MM.1S (cell line): ENCODE data around the gene POC1A.

Experiments used
- DNase-seq: peaks from one replicate; pipeline ENCODE4 v3.0.0-alpha.2; 2015
- H2AFZ ChIP-seq: fragments of 300-600 bp; sonication (generic); 2 replicates; pipeline ENCODE4 v1.6.0; 2016; ENCODE audit warnings: antibody characterized with exemption, low read length
- H3F3A ChIP-seq: fragments of 300-600 bp; sonication (generic); 2 replicates; pipeline ENCODE4 v1.6.1; 2016; ENCODE audit warnings: mild to moderate bottlenecking, antibody characterized with exemption, low read length, moderate library complexity, mixed read lengths; ENCODE audit not compliant: insufficient read depth
- H3K27ac ChIP-seq: fragments of 300-600 bp; sonication (generic); 2 replicates; pipeline ENCODE4 v1.5.1; 2016; ENCODE audit warnings: mild to moderate bottlenecking, low read length
- H3K27me3 ChIP-seq: fragments of 300-600 bp; sonication (generic); replicated peaks from 2 replicates; pipeline ENCODE4 v1.6.0; 2016; ENCODE audit warnings: low read length; ENCODE audit not compliant: insufficient read depth
- H3K36me3 ChIP-seq: fragments of 300-600 bp; sonication (generic); replicated peaks from 2 replicates; pipeline ENCODE4 v1.6.1; 2016; ENCODE audit warnings: mild to moderate bottlenecking, low read length, mixed read lengths; ENCODE audit not compliant: insufficient read depth
- H3K4me1 ChIP-seq: fragments of 300-600 bp; sonication (generic); 2 replicates; pipeline ENCODE4 v1.6.1; 2016; ENCODE audit warnings: low read length, mixed read lengths
- H3K4me2 ChIP-seq: fragments of 300-600 bp; sonication (generic); 2 replicates; pipeline ENCODE4 v1.6.0; 2016; ENCODE audit warnings: low read depth, low read length
- H3K4me3 ChIP-seq: fragments of 300-600 bp; sonication (generic); 2 replicates; pipeline ENCODE4 v1.5.1; 2016; ENCODE audit warnings: low read length, mixed read lengths
- H3K79me2 ChIP-seq: fragments of 300-600 bp; sonication (generic); 2 replicates; pipeline ENCODE4 v1.6.1; 2016; ENCODE audit warnings: mixed run types, low read length, mixed read lengths
- H3K9ac ChIP-seq: fragments of 300-600 bp; sonication (generic); 2 replicates; pipeline ENCODE4 v1.6.1; 2016; ENCODE audit warnings: low read length, mixed read lengths
- H3K9me2 ChIP-seq: fragments of 300-600 bp; sonication (generic); replicated peaks from 2 replicates; pipeline ENCODE4 v1.6.1; 2016; ENCODE audit warnings: mild to moderate bottlenecking, low read length, mixed read lengths; ENCODE audit not compliant: insufficient read depth
- H3K9me3 ChIP-seq: fragments of 300-600 bp; sonication (generic); replicated peaks from 2 replicates; pipeline ENCODE4 v1.6.1; 2016; ENCODE audit warnings: mild to moderate bottlenecking, low read length, mixed read lengths; ENCODE audit not compliant: insufficient read depth
- H4K20me1 ChIP-seq: fragments of 300-600 bp; sonication (generic); 2 replicates; pipeline ENCODE4 v1.6.1; 2016; ENCODE audit warnings: mild to moderate bottlenecking, low read length, moderate library complexity, mixed read lengths; ENCODE audit not compliant: insufficient read depth
- EZH2 ChIP-seq: fragments of 300-600 bp; sonication (generic); optimal IDR thresholded peaks from 2 replicates; pipeline ENCODE3; 2017; ENCODE audit warnings: low read depth, mild to moderate bottlenecking, antibody characterized with exemption, low read length, mixed read lengths
- EZH2phosphoT487 ChIP-seq: fragments of 300-600 bp; sonication (generic); IDR thresholded peaks from 2 replicates; pipeline ENCODE4 v1.6.1; 2018; ENCODE audit warnings: antibody characterized with exemption, low read length
- TF ChIP-seq, protein P1 (sequence below): fragments of 300-600 bp; sonication (generic); IDR thresholded peaks from 2 replicates; pipeline ENCODE4 v1.5.1; 2016; ENCODE audit warnings: antibody characterized with exemption, low read length, mixed read lengths

Gene POC1A

DNA sequence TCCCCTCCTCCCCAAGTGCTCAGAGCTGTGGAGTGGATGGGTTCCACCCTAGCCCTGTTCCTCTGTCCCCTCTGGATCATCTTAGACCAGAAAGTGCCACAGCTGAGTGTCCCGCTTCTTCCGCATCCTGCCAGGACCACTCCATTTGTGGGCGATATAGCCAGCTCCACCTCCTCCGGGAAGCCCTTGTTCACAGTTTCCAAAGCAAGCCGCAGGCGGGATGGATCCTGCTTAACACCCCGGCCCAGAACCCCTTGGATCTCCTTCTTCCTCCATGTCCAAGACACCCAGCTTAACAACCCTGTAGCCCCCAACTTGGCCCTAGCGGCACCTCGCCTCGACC lies 43.2 kb upstream of the POC1A start:
- peak overlapping the region; percentile 82 for H3K4me3 ChIP-seq
- peaks cover 11% of the 10 kb centered on the region for H3K4me1 ChIP-seq
- H3K9me2 ChIP-seq, result no peaks in the 10 kb centered on the region
- peak overlapping the region; percentile 29; the same call in 1 of the 2 replicates for H3K9ac ChIP-seq
- H3K36me3 ChIP-seq, result no peaks in the 10 kb centered on the region; the same call in 1 of the 2 replicates
- H3K4me2 ChIP-seq, result peak overlapping the region; percentile 76
- TF ChIP-seq, protein P1, sequence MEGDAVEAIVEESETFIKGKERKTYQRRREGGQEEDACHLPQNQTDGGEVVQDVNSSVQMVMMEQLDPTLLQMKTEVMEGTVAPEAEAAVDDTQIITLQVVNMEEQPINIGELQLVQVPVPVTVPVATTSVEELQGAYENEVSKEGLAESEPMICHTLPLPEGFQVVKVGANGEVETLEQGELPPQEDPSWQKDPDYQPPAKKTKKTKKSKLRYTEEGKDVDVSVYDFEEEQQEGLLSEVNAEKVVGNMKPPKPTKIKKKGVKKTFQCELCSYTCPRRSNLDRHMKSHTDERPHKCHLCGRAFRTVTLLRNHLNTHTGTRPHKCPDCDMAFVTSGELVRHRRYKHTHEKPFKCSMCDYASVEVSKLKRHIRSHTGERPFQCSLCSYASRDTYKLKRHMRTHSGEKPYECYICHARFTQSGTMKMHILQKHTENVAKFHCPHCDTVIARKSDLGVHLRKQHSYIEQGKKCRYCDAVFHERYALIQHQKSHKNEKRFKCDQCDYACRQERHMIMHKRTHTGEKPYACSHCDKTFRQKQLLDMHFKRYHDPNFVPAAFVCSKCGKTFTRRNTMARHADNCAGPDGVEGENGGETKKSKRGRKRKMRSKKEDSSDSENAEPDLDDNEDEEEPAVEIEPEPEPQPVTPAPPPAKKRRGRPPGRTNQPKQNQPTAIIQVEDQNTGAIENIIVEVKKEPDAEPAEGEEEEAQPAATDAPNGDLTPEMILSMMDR, result no peak
- peak overlapping the region; percentile 91 for H2AFZ ChIP-seq
- no peaks in the 10 kb centered on the region for H4K20me1 ChIP-seq
- DNase-seq, result no peak
- no peak overlapping the region for H3K27ac ChIP-seq
- H3K9me3 ChIP-seq, result no peaks in the 10 kb centered on the region
- H3F3A ChIP-seq, result no peaks in the 10 kb centered on the region
- H3K27me3 ChIP-seq, result no peaks in the 10 kb centered on the region
- H3K79me2 ChIP-seq, result peaks cover 16% of the 10 kb centered on the region

DNA sequence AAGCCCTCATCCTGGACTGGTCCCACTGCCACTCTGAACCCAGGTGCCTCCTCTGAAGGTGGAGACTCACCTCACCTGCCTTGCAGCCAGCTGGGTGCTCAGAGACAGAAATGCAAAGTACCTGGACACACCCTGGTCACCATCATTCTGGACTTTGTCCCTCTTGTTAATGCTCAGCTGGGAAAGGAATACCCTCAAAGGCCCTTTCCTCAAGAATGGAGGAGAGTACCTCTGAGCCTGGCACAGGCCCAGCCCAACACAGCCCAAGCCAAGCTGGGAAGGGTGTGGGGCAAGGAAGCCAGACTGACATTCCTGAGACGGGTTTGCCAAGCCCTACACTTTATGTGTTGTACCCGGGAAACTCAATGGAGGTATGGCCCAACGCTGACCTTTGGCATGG lies 42.8 kb upstream of the POC1A start:
- no peaks in the 10 kb centered on the region for H3F3A ChIP-seq
- peaks cover 11% of the 10 kb centered on the region for H3K4me1 ChIP-seq
- H3K27me3 ChIP-seq, result no peaks in the 10 kb centered on the region
- H3K9ac ChIP-seq, result no peak overlapping the region
- H3K9me3 ChIP-seq, result no peaks in the 10 kb centered on the region
- TF ChIP-seq EZH2 (no peak), EZH2phosphoT487 (no peak)
- TF ChIP-seq, protein P1, result no peak
- H2AFZ ChIP-seq, result peak overlapping the region; percentile 91
- no peak overlapping the region for H3K27ac ChIP-seq
- no peaks in the 10 kb centered on the region for H4K20me1 ChIP-seq
- no peaks in the 10 kb centered on the region; the same call in 1 of the 2 replicates for H3K36me3 ChIP-seq
- no peak overlapping the region for H3K4me2 ChIP-seq
- DNase-seq, result no peak
- H3K79me2 ChIP-seq, result peaks cover 16% of the 10 kb centered on the region
- H3K4me3 ChIP-seq, result no peak overlapping the region
- no peaks in the 10 kb centered on the region for H3K9me2 ChIP-seq

DNA sequence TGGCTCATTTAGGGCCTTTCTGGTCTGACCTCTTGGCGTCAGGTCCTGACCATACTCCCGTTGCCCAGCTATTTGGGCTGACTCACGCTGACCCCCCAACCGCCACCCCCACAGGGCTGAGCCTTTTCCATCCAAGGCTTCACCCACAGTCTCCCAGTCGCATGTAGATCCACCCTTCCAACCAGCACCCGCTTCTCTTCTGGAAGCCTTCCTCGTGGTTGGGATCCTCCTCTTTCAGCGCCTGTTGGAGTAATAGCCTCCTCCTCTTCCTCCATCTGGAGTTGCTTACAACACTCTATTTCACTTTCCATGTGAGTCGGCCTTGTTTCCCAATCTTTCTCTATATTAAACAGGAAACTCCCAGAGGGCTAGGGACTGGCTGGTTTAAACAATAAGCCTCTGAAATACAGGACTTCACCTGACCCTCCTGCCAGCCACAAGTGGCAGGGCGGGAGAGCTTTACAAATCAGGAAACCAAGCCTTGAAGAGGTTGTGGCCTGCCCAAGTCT lies 41.7 kb upstream of the POC1A start:
- no peaks in the 10 kb centered on the region for H3K9me2 ChIP-seq
- H4K20me1 ChIP-seq, result no peaks in the 10 kb centered on the region
- H3F3A ChIP-seq, result no peaks in the 10 kb centered on the region
- no peaks in the 10 kb centered on the region for H3K9me3 ChIP-seq
- no peaks in the 10 kb centered on the region for H3K27me3 ChIP-seq
- peaks cover 11% of the 10 kb centered on the region for H3K4me1 ChIP-seq
- H3K4me3 ChIP-seq, result no peak overlapping the region
- DNase-seq, result no peak
- peaks cover 16% of the 10 kb centered on the region for H3K79me2 ChIP-seq
- H3K36me3 ChIP-seq, result no peaks in the 10 kb centered on the region; the same call in 1 of the 2 replicates
- no peak overlapping the region for H3K27ac ChIP-seq
- no peak overlapping the region for H3K4me2 ChIP-seq
- H2AFZ ChIP-seq, result no peak overlapping the region
- TF ChIP-seq EZH2 (no peak), EZH2phosphoT487 (no peak)
- TF ChIP-seq, protein P1, result no peak
- H3K9ac ChIP-seq, result no peak overlapping the region
